GM23338 (cell line): ENCODE results near the gene STX4. TPM values are rescaled to one million over a fixed set of nuclear protein-coding genes. Genes with fewer than 3 reads are reported as not detected.

Experiments
- ATAC-seq: fragments of 200-7000 bp; cut with Tn5 transposase; 3 replicates; pipeline ENCODE4 v1.9.1; 2020
- DNase-seq: peaks from one replicate; pipeline ENCODE4 v3.0.0-alpha.2; 2015; ENCODE audit warnings: low spot score
- H2AFZ ChIP-seq: fragments of 200-600 bp; sonication (generic); 2 replicates; pipeline ENCODE4 v1.8.0; 2016; ENCODE audit warnings: antibody characterized with exemption, mild to moderate bottlenecking, moderate library complexity
- H3F3A ChIP-seq: fragments of 200-600 bp; sonication (generic); replicated peaks from 2 replicates; pipeline ENCODE4 v1.8.0; 2017; ENCODE audit warnings: antibody characterized with exemption, mixed run types, low read depth
- H3K27ac ChIP-seq: fragments of 200-600 bp; sonication (generic); 2 replicates; pipeline ENCODE4 v1.6.1; 2016; ENCODE audit warnings: low read depth
- H3K27me3 ChIP-seq: fragments of 200-600 bp; sonication (generic); 2 replicates; pipeline ENCODE4 v1.8.0; 2016; ENCODE audit warnings: mild to moderate bottlenecking, mixed run types, moderate library complexity; ENCODE audit not compliant: insufficient read depth
- H3K36me3 ChIP-seq: fragments of 200-600 bp; sonication (generic); 2 replicates; pipeline ENCODE4 v1.8.0; 2016; ENCODE audit warnings: mild to moderate bottlenecking; ENCODE audit not compliant: insufficient read depth
- H3K4me1 ChIP-seq: fragments of 200-600 bp; sonication (generic); 2 replicates; pipeline ENCODE4 v1.8.0; 2016; ENCODE audit warnings: mild to moderate bottlenecking, moderate library complexity; ENCODE audit not compliant: insufficient read depth
- H3K4me2 ChIP-seq: fragments of 200-600 bp; sonication (generic); 2 replicates; pipeline ENCODE4 v1.7.1; 2017; ENCODE audit warnings: mixed run types
- H3K4me3 ChIP-seq: fragments of 200-600 bp; sonication (generic); 2 replicates; pipeline ENCODE4 v1.6.1; 2016; ENCODE audit warnings: mixed run types
- H3K79me2 ChIP-seq: fragments of 200-600 bp; sonication (generic); replicated peaks from 2 replicates; pipeline ENCODE4 v1.8.0; 2017; ENCODE audit warnings: mild to moderate bottlenecking; ENCODE audit not compliant: insufficient read depth
- H3K9me2 ChIP-seq: fragments of 200-600 bp; sonication (generic); 2 replicates; pipeline ENCODE4 v1.8.0; 2017; ENCODE audit not compliant: insufficient read depth
- H4K20me1 ChIP-seq: fragments of 200-600 bp; sonication (generic); replicated peaks from 2 replicates; pipeline ENCODE4 v1.8.0; 2017; ENCODE audit warnings: mild to moderate bottlenecking; ENCODE audit not compliant: insufficient read depth
- H3K27ac Mint-ChIP-seq: 2 replicates; pipeline ENCODE4 v1.8.0; 2020; ENCODE audit warnings: inconsistent platforms, mild to moderate bottlenecking, moderate library complexity, mixed read lengths
- H3K27me3 Mint-ChIP-seq: 3 replicates; pipeline ENCODE4 v1.8.0; 2022; ENCODE audit warnings: low read depth, mild to moderate bottlenecking, moderate library complexity, mixed read lengths, inconsistent platforms; ENCODE audit not compliant: insufficient read depth, poor library complexity
- H3K36me3 Mint-ChIP-seq: 3 replicates; pipeline ENCODE4 v1.8.0; 2021; ENCODE audit warnings: low read depth, mild to moderate bottlenecking, inconsistent platforms, moderate library complexity, mixed read lengths
- H3K4me1 Mint-ChIP-seq: 3 replicates; pipeline ENCODE4 v1.8.0; 2020; ENCODE audit warnings: mild to moderate bottlenecking, inconsistent platforms, mixed read lengths
- H3K4me3 Mint-ChIP-seq: 3 replicates; pipeline ENCODE4 v1.8.0; 2021; ENCODE audit warnings: moderate library complexity, mild to moderate bottlenecking, inconsistent platforms, mixed read lengths
- H3K9me3 Mint-ChIP-seq: 3 replicates; pipeline ENCODE4 v1.8.0; 2020; ENCODE audit warnings: moderate library complexity, mild to moderate bottlenecking, inconsistent platforms, mixed read lengths
- CREB1 ChIP-seq: fragments of 250-450 bp; sonication (Bioruptor Pico); IDR thresholded peaks from 2 replicates; pipeline ENCODE4 v1.5.0; 2020; ENCODE audit warnings: low read depth, mild to moderate bottlenecking, moderate library complexity
- NANOG ChIP-seq: IDR thresholded peaks from 2 replicates; pipeline ENCODE4 v1.6.1; 2016; ENCODE audit warnings: antibody characterized with exemption, borderline replicate concordance
- POLR2AphosphoS5 ChIP-seq: IDR thresholded peaks from 2 replicates; pipeline ENCODE4 v1.6.1; 2016; ENCODE audit warnings: antibody characterized with exemption, low read depth
- STAT1 ChIP-seq: IDR thresholded peaks from one replicate; pipeline ENCODE4 v1.6.1; 2016; ENCODE audit warnings: antibody characterized with exemption; ENCODE audit not compliant: unreplicated experiment
- ZNF114 ChIP-seq: fragments of 250-450 bp; sonication (Bioruptor Pico); IDR thresholded peaks from 2 replicates; pipeline ENCODE4 v1.5.0; 2020; ENCODE audit warnings: mild to moderate bottlenecking, moderate library complexity
- ZNF331 ChIP-seq: fragments of 250-450 bp; sonication (Bioruptor Pico); IDR thresholded peaks from 2 replicates; pipeline ENCODE4 v1.5.0; 2020; ENCODE audit warnings: low read depth, mild to moderate bottlenecking, moderate library complexity
- polyA plus RNA-seq: library from polyadenylated mRNA; unstranded; fragments of >200 nt; fragmentation: Nextera tagmentation; extraction: Ambion mirVana; gene quantifications from 2 replicates; pipeline ENCODE4 v1.2.1, GENCODE V29; 2016
- total RNA-seq: library from RNA; depleted of rRNA; stranded (reverse); fragments of >200 nt; shearing (Covaris generic); gene quantifications from 2 replicates; pipeline ENCODE4 v1.2.3, GENCODE V29; 2014
- TF ChIP-seq, protein P1 (sequence below): IDR thresholded peaks from one replicate; pipeline ENCODE4 v1.6.1; 2018; ENCODE audit warnings: antibody characterized with exemption; ENCODE audit not compliant: unreplicated experiment
- TF ChIP-seq, protein P2 (sequence below): IDR thresholded peaks from 2 replicates; pipeline ENCODE4 v1.6.1; 2016; ENCODE audit warnings: antibody characterized with exemption
- TF ChIP-seq, protein P3 (sequence below), 2 experiments: fragments of 200-600 bp in 1 of 2; sonication (generic) in 1 of 2; conservative IDR thresholded peaks; 2 replicates each; pipeline versions ENCODE4 v1.5.1 to v1.6.1; 2016 to 2017; ENCODE audit warnings: antibody characterized with exemption in 2 of 2, low read depth in 2 of 2, mild to moderate bottlenecking in 2 of 2, moderate library complexity in 1 of 2

STX4 gene
- total and polyA plus RNA-seq, 2 experiments from 2014 or later, result 13.0 to 39.3 TPM

DNA sequence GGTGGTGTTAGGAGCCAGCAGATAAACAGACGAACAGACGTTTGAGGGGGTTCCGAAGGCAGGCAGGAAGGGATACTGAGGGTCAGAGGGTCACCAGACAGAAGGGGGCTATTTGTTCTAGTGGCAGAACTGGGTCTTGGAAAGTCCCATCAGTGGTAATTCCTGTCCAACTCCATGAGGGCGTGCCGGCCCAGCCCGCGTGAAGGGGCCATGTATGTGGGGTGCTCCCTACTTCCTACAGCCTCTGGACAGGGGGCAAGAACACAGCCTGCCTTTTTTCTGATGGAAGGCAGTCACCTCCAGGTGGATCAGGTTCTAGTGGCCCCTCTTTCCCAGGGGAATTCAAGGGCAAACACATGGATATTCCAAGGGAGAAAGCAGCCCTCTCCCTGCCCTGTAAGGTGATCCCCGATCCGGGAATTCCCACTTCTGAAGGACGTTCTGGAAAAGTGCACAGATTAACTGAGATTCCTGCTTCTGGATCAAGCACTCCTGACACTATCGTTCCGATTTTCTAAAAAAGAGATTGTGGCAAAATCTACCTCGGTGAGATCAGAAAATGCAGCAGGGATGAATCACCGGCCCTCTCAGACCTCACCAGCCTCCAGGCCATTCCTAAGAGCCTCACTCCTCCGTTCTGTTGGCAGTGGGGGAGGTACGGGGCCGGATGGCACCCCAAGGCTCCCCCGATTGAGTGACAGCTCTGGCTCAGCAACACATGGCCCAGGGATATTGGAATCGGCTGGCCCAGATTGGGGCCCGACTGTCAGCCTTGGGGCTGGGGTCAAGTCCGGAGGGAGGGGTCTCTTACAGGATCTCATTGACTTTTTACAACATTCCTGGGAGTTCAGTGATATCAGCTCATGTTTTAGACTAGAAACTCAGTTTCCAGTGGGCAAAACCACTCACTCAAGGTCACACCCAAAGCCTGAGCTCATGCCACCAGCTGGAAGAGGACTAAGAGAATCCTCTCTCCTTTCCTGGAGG lies 35.3 kb upstream of the STX4 start (continued):
- TF ChIP-seq, protein P1, sequence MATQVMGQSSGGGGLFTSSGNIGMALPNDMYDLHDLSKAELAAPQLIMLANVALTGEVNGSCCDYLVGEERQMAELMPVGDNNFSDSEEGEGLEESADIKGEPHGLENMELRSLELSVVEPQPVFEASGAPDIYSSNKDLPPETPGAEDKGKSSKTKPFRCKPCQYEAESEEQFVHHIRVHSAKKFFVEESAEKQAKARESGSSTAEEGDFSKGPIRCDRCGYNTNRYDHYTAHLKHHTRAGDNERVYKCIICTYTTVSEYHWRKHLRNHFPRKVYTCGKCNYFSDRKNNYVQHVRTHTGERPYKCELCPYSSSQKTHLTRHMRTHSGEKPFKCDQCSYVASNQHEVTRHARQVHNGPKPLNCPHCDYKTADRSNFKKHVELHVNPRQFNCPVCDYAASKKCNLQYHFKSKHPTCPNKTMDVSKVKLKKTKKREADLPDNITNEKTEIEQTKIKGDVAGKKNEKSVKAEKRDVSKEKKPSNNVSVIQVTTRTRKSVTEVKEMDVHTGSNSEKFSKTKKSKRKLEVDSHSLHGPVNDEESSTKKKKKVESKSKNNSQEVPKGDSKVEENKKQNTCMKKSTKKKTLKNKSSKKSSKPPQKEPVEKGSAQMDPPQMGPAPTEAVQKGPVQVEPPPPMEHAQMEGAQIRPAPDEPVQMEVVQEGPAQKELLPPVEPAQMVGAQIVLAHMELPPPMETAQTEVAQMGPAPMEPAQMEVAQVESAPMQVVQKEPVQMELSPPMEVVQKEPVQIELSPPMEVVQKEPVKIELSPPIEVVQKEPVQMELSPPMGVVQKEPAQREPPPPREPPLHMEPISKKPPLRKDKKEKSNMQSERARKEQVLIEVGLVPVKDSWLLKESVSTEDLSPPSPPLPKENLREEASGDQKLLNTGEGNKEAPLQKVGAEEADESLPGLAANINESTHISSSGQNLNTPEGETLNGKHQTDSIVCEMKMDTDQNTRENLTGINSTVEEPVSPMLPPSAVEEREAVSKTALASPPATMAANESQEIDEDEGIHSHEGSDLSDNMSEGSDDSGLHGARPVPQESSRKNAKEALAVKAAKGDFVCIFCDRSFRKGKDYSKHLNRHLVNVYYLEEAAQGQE, result no peak
- TF ChIP-seq NANOG (no peak), CREB1 (CRISPR knock-in tag) (no peak)
- TF ChIP-seq, protein P2, sequence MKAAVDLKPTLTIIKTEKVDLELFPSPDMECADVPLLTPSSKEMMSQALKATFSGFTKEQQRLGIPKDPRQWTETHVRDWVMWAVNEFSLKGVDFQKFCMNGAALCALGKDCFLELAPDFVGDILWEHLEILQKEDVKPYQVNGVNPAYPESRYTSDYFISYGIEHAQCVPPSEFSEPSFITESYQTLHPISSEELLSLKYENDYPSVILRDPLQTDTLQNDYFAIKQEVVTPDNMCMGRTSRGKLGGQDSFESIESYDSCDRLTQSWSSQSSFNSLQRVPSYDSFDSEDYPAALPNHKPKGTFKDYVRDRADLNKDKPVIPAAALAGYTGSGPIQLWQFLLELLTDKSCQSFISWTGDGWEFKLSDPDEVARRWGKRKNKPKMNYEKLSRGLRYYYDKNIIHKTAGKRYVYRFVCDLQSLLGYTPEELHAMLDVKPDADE, result no peak

DNA sequence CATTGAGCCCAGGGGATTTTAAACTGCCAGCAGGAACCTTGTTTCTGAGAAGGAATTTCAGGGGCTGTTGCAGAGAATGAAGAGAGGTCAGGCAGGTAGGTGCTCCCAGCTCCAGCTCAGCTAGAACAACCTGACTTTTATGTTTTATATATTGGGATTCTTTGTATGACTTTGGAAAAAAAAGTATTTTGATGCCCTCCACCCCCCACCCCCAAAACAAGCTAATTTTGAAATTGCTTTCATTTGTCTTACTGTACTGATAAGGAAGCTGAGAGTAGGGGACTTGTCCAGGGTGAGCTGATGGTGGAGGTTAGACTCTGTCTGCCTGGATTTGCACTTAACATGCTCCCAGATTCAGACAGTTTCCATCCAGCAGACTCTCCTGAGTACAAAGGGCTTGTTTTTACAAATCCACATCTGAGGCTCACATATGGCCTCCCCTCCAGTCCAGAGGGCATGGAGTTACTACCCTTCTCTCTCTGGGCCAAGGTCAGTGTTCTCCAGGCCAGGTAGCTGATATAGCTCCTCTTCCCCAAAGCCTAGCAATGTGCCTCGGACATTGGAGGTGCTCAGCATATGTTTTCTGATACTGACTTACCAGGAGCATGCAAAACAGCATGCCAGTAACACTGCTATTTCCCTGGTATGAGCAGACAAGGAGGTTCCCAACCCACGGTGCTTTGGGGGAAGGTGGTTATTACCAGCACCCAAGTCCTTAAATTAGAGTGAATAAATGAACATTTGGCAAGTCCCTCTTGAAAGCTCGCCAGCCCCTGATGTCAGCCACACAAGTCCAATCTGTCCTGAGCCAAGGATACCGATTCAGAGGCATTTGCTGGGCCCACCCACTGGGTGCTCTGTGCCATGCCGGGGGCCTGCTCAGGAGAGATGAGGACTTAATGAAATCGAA lies 34.3 kb upstream of the STX4 start:
- Mint-ChIP-seq H3K4me1 (peaks cover 19% of the 10 kb centered on the region), H3K4me3 (no peak overlapping the region), H3K9me3 (no peaks in the 10 kb centered on the region), H3K36me3 (no peaks in the 10 kb centered on the region), H3K27me3 (peaks cover 18% of the 10 kb centered on the region), H3K27ac (no peak overlapping the region)
- H3K27ac ChIP-seq, result no peak overlapping the region
- peaks cover 5% of the 10 kb centered on the region; the same call in 1 of the 2 replicates for H3K79me2 ChIP-seq
- H3F3A ChIP-seq, result peaks cover 9% of the 10 kb centered on the region; the same call in 1 of the 2 replicates
- H2AFZ ChIP-seq, result no peak overlapping the region
- H3K4me2 ChIP-seq, result peak overlapping the region; percentile 94; the same call in 1 of the 2 replicates
- DNase-seq (no peak), ATAC-seq (no peak)
- H3K4me3 ChIP-seq, result no peak overlapping the region
- H3K4me1 ChIP-seq, result peaks cover 22% of the 10 kb centered on the region
- H3K36me3 ChIP-seq, result no peaks in the 10 kb centered on the region
- H3K27me3 ChIP-seq, result no peaks in the 10 kb centered on the region
- no peaks in the 10 kb centered on the region for H3K9me2 ChIP-seq
- no peaks in the 10 kb centered on the region for H4K20me1 ChIP-seq
- TF ChIP-seq, protein P3, sequence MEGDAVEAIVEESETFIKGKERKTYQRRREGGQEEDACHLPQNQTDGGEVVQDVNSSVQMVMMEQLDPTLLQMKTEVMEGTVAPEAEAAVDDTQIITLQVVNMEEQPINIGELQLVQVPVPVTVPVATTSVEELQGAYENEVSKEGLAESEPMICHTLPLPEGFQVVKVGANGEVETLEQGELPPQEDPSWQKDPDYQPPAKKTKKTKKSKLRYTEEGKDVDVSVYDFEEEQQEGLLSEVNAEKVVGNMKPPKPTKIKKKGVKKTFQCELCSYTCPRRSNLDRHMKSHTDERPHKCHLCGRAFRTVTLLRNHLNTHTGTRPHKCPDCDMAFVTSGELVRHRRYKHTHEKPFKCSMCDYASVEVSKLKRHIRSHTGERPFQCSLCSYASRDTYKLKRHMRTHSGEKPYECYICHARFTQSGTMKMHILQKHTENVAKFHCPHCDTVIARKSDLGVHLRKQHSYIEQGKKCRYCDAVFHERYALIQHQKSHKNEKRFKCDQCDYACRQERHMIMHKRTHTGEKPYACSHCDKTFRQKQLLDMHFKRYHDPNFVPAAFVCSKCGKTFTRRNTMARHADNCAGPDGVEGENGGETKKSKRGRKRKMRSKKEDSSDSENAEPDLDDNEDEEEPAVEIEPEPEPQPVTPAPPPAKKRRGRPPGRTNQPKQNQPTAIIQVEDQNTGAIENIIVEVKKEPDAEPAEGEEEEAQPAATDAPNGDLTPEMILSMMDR (conservative IDR thresholded peaks at IDR 0.05; ENCODE audit: low read depth in 2 of 2), result no peak
- no peak for TF ChIP-seq ZNF331 (CRISPR knock-in tag)
- TF ChIP-seq CREB1 (CRISPR knock-in tag), result no peak
- TF ChIP-seq ZNF114 (CRISPR knock-in tag), result no peak
- no peak for TF ChIP-seq STAT1
- TF ChIP-seq, protein P1, result no peak
- TF ChIP-seq, protein P2, result no peak
- no peak for TF ChIP-seq POLR2AphosphoS5
